ENCODE data around the gene FBLN1. TPM values are rescaled to one million over a fixed set of nuclear protein-coding genes. Genes with fewer than 3 reads are reported as not detected.
"Not testable (repeated sequence)": the region's sequence is repeated elsewhere in the genome, so short reads cannot be mapped to it uniquely, and the experiment has no call there.

FBLN1 gene
- total RNA-seq, 2 experiments from 2014 or later, result not detected

GRCh38 chr22:45587638-45588505 is 85.2 kb downstream of the FBLN1 start:
- POLR2A ChIA-PET, result no interaction called here
- CTCF ChIA-PET, result no interaction called here

GRCh38 chr22:45589556-45589955 is 86.9 kb downstream of the FBLN1 start:
- Mint-ChIP-seq H3K36me3 (ENCODE audit: low read depth) (no peaks in the 10 kb centered on the region), H3K27me3 (no peaks in the 10 kb centered on the region), H3K4me3 (no peak overlapping the region), H3K4me1 (no peaks in the 10 kb centered on the region), H3K9me3 (no peaks in the 10 kb centered on the region), H3K27ac (no peak overlapping the region)
- ChIA-PET POLR2A (no interaction called here), CTCF (no interaction called here)
- no peak for DNase-seq

More at GRCh38 chr22:45587638-45588505, 85.2 kb downstream of the FBLN1 start:
- H3K4me1 Mint-ChIP-seq, result peaks cover 9% of the 10 kb centered on the region
- DNase-seq, result no peak
- H3K36me3 Mint-ChIP-seq (ENCODE audit: low read depth), result no peaks in the 10 kb centered on the region
- no peak overlapping the region for H3K4me3 Mint-ChIP-seq
- H3K9me3 Mint-ChIP-seq, result peaks cover 3% of the 10 kb centered on the region
- no peak overlapping the region for H3K27ac Mint-ChIP-seq
- no peaks in the 10 kb centered on the region for H3K27me3 Mint-ChIP-seq

- ChIA-PET CTCF (no interaction called here), POLR2A (no interaction called here)
- no peak overlapping the region for H3K4me3 Mint-ChIP-seq
- no peak overlapping the region for H3K27ac Mint-ChIP-seq
- DNase-seq, result no peak
- no peaks in the 10 kb centered on the region for H3K36me3 Mint-ChIP-seq (ENCODE audit: low read depth)
- H3K9me3 Mint-ChIP-seq, result no peaks in the 10 kb centered on the region
- no peaks in the 10 kb centered on the region for H3K27me3 Mint-ChIP-seq
- no peaks in the 10 kb centered on the region for H3K4me1 Mint-ChIP-seq
These were observed 87.6 kb downstream of the FBLN1 start for GRCh38 chr22:45590262-45590661.

- H3K27me3 Mint-ChIP-seq; H3K27ac Mint-ChIP-seq; H3K36me3 Mint-ChIP-seq (ENCODE audit: low read depth); H3K4me1 Mint-ChIP-seq; POLR2A ChIA-PET; DNase-seq; H3K4me3 Mint-ChIP-seq; H3K9me3 Mint-ChIP-seq: not testable (repeated sequence)
- CTCF ChIA-PET, result interaction anchor here (1.2 kb wide), 1 partner anchor 9 kb away, joined by 3 read pairs; no protein-coding TSS in a partner anchor
These were observed 89.0 kb downstream of the FBLN1 start for GRCh38 chr22:45591633-45592213.

- CTCF ChIA-PET, result interaction anchor here (1.4 kb wide), 1 partner anchor 378 kb away, joined by 3 read pairs; no protein-coding TSS in a partner anchor
These were observed 91.6 kb downstream of the FBLN1 start for GRCh38 chr22:45594123-45594941.

GRCh38 chr22:45597460-45598192 is 94.9 kb downstream of the FBLN1 start:
- ChIA-PET POLR2A (no interaction called here), CTCF (interaction anchor here (0.6 to 0.7 kb wide), 3 partner anchors 13 to 27 kb away, joined by 3 read pairs; no protein-coding TSS in a partner anchor)
- no peaks in the 10 kb centered on the region for H3K36me3 Mint-ChIP-seq (ENCODE audit: low read depth)
- H3K4me3 Mint-ChIP-seq, result no peak overlapping the region
- no peaks in the 10 kb centered on the region for H3K27me3 Mint-ChIP-seq
- DNase-seq, result no peak
- H3K9me3 Mint-ChIP-seq, result no peaks in the 10 kb centered on the region
- no peaks in the 10 kb centered on the region for H3K4me1 Mint-ChIP-seq
- H3K27ac Mint-ChIP-seq, result no peak overlapping the region

More at GRCh38 chr22:45594123-45594941, 91.6 kb downstream of the FBLN1 start:
- Mint-ChIP-seq H3K9me3 (no peaks in the 10 kb centered on the region), H3K36me3 (ENCODE audit: low read depth) (no peaks in the 10 kb centered on the region), H3K27me3 (no peaks in the 10 kb centered on the region), H3K4me1 (no peaks in the 10 kb centered on the region), H3K4me3 (no peak overlapping the region), H3K27ac (no peak overlapping the region)
- DNase-seq, result no peak
- POLR2A ChIA-PET, result no interaction called here

DNA sequence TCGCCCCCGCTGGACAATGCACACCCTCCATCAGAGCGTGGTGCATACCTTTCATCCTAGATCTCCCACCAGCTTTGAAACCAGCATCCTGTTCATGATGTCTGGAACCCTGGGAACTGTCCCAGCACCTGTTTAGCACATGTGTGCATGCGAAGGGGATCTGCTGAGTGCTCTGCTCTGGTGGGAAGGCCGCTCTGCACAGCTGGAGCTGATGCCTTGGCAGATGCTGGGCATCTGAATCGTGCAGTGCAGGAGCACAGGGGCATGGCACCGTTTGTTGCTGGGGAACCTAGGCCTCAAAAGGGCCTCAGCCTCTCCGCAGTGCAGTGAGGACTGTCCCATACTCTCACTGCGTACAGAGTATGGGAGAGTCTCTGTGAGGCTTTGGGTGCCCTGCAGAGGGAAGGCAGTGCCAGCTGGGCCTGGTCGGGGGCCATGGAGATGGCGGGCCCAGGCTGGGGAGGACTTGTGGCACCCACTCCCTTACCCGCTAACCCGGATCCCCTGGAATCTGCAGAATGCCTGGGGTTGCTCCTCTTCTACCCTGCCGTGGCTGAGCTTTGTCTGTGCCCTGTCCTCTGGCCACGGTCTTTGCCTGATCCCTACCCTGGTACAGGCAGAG is 96.0 kb downstream of the FBLN1 start:
- H3K9me3 Mint-ChIP-seq, result no peaks in the 10 kb centered on the region
- H3K4me3 Mint-ChIP-seq, result no peak overlapping the region
- H3K27me3 Mint-ChIP-seq, result no peaks in the 10 kb centered on the region
- ChIA-PET CTCF (no interaction called here), POLR2A (no interaction called here)
- no peaks in the 10 kb centered on the region for H3K36me3 Mint-ChIP-seq (ENCODE audit: low read depth)
- no peaks in the 10 kb centered on the region for H3K4me1 Mint-ChIP-seq
- H3K27ac Mint-ChIP-seq, result no peak overlapping the region
- DNase-seq, result no peak

GRCh38 chr22:45599836-45600577 is 97.3 kb downstream of the FBLN1 start:
- no peak overlapping the region for H3K27ac Mint-ChIP-seq
- CTCF ChIA-PET, result interaction anchor here (1.3 kb wide), 1 partner anchor 9 kb away, joined by 3 read pairs; no protein-coding TSS in a partner anchor

DNA sequence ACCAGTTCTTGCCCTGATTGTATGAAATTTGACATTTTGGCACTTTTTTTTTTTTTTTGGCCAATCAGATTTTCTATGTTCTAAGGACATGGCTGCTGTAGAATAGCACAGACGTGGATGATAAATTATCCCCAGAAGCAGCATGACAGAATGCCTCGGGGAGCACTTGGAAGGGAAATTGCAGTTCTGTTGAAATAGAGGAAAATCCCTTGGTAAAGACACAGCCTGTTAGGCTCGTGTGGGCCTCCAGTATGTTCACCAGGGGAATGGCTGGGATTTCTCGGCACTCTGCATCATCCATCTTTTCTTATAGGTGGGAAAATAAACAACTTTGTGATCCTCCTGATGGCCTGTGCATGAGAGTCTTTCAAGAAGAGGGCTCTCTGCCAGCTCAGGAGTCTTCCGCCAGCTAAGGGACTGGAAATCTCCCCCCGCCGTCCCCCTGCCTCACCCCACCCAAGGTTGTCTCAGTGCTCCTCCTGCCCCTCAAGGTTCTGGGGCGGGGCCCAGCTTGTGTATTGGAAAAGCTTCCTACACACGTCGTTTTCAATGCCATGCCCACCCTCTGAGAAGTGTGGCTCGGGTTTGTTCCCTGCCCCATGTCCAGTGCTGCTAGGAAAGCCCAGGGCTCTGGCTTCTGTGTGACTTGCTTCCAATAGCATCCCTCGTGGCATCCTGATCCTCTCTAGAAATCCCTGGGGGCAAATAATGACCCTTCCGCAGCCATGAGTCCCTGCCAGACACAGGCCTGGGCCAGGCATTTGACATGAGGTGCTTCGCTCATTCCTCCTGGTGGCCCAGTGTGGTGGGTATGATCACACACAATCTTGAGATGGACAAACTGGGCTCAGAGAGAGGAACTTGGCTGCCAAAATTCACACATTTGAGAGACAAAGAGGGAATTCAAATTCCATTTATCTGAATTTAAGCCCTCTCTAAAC is 98.4 kb downstream of the FBLN1 start:
- DNase-seq, result no peak
- Mint-ChIP-seq H3K36me3 (ENCODE audit: low read depth) (no peaks in the 10 kb centered on the region), H3K27me3 (peaks cover 2% of the 10 kb centered on the region), H3K27ac (no peak overlapping the region), H3K9me3 (no peaks in the 10 kb centered on the region), H3K4me3 (no peak overlapping the region), H3K4me1 (no peaks in the 10 kb centered on the region)
- POLR2A ChIA-PET, result no interaction called here
- CTCF ChIA-PET, result interaction anchor here (1.3 kb wide), 1 partner anchor 10 kb away, joined by 3 read pairs; no protein-coding TSS in a partner anchor

More at GRCh38 chr22:45599836-45600577, 97.3 kb downstream of the FBLN1 start:
- POLR2A ChIA-PET, result no interaction called here
- Mint-ChIP-seq H3K4me3 (no peak overlapping the region), H3K27me3 (peaks cover 2% of the 10 kb centered on the region), H3K4me1 (no peaks in the 10 kb centered on the region), H3K36me3 (ENCODE audit: low read depth) (no peaks in the 10 kb centered on the region), H3K9me3 (no peaks in the 10 kb centered on the region)
- DNase-seq, result no peak

- ChIA-PET POLR2A (no interaction called here), CTCF (no interaction called here)
- Mint-ChIP-seq H3K4me1 (no peaks in the 10 kb centered on the region), H3K4me3 (no peak overlapping the region), H3K27ac (no peak overlapping the region), H3K9me3 (no peaks in the 10 kb centered on the region), H3K27me3 (peaks cover 4% of the 10 kb centered on the region), H3K36me3 (ENCODE audit: low read depth) (no peaks in the 10 kb centered on the region)
- no peak for DNase-seq
These were observed 99.5 kb downstream of the FBLN1 start for GRCh38 chr22:45602004-45602733.
